NCI-H524 (cell line): ENCODE data around the gene TOX3.

Experiments used
- DNase-seq, 2 experiments: peaks; one replicate each; lab custom pipeline; 2025; lab: John Stamatoyannopoulos, UW

The TOX3 gene

DNA sequence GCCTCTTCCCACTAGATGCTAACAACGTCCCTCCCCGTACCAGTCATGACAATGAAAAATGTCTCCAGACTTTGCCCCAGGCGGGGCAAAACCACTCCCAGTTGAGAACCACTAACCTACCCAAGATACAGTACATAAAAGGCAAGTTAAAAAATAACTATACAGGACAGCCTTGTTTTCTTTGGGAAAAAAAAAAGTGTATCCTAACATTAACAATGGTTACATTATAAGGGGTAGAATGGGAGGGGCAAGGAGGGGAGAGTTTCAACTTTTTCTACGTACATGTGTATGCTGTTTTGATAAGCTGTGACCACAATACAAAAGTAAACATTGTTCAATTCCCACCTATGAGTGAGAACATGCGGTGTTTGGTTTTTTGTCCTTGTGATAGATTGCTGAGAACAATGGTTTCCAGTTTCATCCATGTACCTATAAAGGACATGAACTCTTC is 94.9 kb downstream of the TOX3 start:
- DNase-seq: no peak

DNA sequence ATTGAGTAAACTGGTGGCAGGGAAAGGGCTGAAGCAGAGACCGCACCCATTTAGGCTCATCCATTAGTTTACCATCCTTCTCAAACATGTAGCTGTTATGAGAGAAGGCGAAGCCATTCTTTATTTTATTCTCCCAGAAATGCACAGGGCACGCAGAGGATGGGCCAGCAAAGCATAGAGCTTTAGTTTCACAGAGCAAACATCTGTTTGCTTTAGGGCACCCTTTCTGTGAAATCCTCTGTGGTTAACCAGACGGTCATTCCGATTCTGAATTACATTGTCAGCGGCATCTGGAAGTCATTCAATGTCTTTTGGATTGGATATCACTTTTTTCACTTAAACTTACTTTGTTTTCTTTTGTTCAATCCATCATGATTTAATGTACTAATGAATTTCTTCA is 96.0 kb downstream of the TOX3 start:
- no peak for DNase-seq

DNA sequence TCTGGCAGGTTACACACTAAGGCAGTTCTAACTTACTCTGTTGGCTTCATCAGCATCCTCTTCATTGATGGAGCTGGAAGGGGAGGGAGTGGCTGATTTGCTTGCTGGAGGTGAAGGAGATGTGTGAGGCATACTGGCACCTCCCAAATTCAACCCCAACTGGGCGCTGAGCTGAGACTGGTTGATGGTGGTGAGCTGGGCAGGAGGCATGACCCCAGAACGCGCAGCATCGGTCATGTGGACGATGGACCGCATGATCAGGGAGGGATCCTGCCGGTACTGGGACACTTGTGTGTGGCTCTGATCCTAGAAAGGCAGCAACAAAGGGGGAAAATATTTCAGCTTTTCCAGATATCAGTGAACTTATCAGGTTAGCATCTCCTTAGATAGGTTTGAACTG is 96.7 kb downstream of the TOX3 start:
- DNase-seq: no peak

DNA sequence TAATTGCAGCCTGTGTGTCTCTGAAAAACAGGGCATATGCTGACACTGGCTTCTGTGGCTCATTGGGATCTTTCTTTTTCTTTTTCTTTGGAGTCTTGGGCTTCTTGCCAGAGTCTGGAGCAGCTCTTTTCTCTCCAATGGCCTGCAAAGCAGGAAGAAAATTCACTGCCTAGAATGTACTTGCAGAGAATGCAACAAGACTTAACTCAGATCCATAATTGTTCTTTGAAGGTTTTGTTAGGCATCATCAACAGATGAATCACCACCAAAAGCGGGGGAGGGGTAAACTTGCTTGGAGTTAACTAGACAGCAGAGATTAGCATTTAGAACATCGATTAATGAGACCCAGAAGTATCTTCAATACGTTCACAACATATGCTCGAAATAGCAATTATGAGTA is 100.9 kb downstream of the TOX3 start:
- peak; percentile 81 to 93 for DNase-seq

DNA sequence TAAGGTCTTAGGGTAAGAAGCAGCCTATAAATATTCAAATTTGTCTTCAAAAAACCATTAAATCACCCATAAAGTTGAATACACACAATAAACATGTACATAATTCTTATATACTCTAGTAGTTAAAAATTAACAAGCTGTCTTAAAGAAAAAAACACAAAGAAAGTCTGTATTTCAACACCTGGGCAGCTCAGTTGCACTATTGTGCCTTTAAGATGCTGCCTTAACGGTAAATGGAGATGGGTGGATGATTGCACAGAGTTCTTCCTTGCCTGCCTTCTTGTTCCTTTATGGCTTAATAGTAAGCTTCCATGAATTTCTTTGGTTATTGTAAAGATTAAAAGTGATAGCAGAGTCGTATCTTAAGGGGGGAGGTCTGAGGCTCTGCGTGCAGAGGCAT is 105.1 kb downstream of the TOX3 start:
- DNase-seq: no peak

DNA sequence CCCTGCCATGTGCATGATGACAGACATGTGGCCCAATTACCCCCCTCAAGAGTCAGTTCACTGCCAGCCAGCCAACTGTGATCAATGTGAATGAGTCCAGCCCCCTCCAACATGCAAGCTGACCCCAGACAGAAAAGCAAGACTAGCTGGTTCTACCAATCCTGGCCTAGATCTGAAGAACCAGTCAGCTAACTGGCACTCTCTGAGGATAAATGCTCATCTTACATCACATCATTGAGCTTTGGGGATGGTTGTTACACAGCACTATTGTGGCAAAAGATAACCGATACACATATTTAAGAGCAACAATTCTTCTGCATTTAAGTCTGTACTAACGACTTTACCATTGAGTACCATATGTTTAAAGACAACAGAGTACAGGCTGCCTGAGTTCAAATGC is 106.7 kb downstream of the TOX3 start:
- DNase-seq: peak in 1 of 2 experiments; percentile 18

DNA sequence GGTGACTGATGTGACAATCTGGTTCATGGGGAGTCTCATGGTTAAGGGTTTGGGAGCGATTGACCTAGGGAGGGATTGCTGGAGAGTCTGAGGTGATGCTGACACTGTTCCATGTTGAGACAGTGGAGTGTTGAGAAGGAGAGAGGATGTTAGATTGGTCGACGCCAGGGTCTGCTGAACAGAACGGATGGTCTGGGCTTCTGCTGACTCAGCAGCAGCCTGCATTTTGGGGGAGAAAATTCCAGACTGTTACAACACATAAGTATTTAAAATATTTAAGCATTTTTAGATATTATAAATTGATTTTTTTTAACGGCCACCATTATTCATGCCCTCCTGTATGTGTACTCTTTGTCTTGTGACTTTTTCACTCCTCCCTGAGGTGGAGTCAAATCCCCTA is 107.2 kb downstream of the TOX3 start:
- DNase-seq: no peak

DNA sequence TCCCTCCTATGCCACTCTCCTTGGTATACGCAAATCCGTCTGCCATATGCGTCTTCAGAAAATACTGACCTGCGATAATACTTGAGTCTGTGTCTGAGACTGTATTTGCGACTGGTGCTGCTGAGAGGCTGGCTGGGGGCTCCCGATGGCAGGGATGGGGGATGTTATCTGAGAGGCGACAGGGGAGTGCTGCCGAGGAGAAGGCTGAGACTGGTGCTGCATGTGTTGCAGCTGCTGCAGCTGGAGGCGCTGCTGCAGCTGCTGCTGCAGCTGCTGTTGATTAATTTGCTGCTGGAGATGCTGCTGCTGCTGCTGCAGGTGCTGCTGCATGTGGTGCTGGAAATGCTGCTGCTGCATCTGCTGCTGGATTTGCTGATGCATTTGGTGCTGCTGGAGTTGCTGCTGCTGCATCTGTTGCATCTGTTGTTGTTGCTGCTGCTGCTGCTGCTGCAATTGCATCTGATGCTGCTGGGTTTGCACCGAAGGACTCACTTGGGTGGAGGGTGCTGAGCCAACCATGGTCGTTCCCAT is 107.7 kb downstream of the TOX3 start:
- peak; percentile 84 to 92 for DNase-seq

DNA sequence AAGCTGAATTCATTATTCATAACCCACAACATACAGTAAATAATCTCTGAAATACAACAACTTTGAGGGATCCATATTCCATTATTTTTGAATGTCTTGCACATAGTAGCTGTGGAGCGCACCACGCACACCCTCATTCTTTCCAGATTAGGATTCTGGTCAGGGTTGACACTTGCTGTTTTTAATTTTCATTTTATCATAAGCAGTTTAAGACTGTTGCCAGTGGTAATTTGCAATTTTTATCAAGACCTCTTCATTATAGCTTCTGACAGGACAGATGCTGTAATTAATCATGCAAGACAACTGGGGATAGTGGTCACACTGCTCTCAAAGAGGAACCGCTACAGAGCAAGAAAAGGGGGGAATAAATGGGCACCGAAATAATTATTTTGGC is 109.7 kb downstream of the TOX3 start:
- peak; percentile 15 to 77 for DNase-seq

DNA sequence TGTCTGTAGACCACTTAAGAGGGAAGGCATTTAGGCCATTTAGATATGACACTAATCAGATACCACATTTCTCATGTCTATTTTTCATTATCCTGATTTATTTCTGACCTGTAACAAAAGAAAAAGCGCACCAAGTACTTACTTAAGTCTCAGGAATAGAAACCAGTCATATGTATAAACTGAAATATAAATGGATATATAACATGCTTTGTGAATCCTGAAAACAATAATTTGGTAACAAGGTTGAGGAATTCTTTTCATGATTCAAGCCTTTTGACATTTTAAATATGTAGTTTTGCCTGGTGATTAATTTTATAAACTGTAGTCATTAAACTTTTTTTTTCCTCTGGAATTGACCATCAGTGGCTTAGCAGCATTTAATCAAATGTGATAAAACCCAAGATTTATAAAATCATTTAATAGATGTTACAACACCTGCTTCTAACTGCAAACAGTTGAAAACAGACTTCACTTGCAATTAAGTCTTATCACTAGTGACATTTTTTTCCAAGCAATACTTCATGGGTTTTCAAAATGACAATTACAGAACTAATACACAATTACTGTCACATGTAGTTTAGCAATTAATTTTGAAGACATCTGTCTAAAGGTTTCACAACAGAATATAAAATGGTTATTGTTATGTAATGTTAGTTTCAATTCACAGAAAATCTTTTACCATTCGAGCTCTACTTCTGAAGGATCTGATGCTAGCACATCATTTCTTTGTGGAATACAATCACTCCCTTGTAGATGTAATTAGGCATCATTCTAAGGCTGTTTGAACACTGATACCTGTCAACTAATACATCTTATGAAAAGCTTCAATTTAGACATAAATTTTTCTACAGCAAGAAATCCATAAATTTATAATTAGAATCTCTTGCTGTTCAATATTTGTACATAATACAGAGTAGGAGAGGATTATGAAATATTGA is 110.3 kb downstream of the TOX3 start:
- peak in 1 of 2 experiments; percentile 15 for DNase-seq

DNA sequence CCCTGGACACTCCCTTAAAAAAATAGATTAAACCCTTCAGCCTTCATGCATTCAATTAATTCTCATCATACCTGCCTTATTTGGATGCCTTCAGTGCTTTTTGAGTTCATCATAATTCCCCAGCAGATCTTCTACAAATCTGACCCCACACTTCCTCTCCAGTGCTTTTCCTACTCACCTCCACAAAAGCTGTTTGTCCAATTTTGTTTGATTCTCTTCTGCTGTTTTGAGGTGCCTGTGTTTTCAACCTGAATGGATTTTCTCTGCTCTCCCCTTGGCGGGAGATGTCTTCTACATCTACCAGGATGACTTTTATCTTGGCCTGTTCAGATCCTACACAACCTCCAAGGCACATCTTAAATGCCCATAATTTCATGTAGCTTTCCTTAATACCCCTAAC is 112.7 kb downstream of the TOX3 start:
- no peak for DNase-seq

DNA sequence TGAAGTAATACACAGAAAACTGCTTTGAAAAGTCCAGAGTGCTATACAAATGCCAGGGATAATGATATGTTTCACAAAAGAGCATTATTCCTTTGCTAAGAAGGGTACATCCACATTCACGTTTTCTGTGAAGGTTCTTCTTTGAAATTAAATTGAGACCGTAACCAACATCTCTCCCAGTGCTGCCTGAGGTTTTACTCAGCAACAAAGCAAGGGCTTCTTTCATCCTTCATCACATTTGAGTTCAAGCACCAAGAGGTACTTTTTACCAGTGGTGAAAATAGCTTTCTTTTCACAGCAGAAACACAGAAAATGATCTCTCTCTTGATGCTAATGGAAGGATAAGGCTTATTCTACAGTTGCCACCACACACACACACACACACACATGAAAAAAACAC is 113.3 kb downstream of the TOX3 start:
- no peak for DNase-seq

DNA sequence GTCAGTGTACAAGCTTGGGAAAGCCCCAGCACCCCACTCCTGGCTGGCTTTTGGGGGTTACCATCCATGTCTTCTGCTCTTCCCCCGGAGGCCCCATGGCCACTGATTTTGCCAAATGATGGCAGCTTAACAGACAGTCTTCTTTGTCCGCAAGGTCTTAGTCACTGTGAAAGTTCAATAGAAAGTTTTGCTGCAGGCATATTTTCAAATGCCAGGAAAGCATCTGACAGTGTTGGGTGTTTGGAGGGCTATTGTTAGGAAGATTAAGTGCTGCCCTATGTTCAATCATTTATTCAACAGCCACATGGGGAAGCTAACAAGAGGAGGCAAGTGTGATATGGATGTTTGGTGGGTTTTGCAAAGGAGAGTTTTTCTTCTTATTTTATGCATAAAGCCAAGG is 122.4 kb downstream of the TOX3 start:
- no peak for DNase-seq

DNA sequence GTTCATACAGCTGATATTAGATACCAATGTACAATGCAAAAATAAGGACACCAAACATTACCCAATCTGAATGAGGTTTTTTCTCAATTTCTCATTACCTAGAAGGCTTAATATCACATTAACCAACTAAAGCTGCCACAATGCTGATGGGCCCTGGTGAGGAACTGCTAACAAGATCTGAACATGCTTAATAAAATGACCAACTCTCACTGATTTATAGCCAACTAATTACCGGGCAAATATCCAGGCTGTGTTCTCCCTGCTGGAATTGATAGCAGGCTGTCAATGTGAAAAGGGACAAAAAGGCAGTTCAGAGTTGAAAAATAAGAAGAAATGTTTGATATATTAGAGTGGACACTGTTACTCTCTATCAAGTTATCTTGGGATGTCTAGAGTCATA is 124.6 kb downstream of the TOX3 start:
- DNase-seq: no peak

DNA sequence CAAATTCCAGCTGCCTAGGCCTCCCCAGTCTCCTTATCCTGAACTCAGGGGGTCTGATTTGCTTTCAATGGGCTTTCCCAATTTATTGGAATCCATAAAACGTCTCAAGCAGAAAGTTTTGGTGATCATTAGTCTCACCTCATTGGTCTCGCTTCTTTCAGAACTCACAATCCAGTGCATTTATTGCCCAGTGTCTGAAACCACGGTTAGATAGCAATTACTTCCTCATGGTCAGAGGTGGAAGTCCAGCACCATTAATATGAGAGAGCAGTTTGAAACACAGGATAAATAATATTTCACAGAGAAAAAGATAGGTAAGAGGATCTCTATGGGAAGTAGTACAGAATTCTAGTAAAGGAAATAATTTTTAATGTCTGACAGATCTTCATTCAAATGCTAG is 128.7 kb downstream of the TOX3 start:
- DNase-seq: no peak

DNA sequence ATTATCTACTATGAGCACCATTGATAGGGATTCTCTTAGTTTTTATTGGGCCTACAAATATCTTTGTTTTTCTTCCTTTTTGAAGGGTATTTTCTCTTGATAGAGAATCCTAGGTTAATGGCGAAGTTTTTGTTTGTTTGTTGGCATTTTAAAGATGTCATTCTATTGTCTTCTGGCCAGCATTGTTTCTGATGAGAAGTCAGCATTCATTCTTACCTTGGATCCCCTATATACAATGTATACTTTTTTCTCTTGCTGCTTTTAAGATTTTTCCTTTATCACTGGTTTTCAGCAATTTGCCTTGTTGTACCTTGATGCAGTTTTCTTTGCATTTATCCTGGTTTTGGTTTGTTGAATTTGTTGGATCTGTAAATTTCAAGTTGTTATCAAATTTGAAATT is 130.1 kb downstream of the TOX3 start:
- DNase-seq: no peak

DNA sequence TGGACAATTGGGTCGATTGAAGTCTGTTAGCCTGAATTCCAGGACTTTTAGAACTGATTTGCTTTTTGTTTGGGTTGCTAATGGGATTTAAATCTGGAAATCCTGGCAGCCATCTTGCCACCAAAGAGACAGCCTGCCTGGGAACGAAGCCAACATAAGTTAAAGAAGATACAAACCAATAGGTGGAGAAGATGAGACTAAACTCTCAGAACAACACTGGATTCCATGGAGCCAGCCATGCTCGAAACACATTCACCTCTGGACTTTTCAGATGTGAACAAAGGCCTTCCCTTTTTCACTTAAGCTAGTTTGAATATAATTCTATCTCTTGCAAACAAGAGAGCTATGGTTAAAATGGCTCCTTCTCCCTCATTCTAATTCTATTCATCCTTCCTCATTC is 135.9 kb downstream of the TOX3 start:
- DNase-seq: no peak

DNA sequence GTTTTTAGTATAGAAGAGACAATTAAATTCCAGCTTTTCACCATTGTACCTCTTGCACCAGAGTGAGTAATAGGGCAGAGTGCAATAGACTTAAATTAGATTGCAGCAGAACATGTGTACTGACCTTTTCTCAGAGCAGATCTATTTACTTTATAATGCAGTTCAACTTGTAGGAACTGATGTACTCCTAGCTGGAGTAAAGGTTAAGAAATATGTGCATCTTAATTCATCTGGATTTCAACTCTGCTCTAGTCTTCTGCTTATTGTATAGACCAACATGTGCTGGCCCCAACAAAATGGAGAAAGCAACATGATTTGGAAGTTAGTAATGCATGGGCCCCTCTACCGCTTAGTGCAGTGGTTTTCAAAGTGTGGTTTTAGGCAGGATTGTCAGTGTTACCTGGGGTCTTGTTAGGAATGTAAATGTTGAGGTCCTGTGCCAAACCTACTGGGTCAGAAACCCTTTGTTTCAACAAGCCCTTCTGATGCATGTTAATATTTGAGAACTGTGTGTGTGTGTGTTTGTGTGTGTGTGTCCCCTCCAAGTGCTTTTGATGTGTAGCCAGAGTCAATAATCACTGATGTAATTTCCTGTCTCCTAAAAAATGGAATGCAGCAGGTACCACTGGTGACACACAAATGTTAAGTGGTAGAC is 138.6 kb downstream of the TOX3 start:
- no peak for DNase-seq

DNA sequence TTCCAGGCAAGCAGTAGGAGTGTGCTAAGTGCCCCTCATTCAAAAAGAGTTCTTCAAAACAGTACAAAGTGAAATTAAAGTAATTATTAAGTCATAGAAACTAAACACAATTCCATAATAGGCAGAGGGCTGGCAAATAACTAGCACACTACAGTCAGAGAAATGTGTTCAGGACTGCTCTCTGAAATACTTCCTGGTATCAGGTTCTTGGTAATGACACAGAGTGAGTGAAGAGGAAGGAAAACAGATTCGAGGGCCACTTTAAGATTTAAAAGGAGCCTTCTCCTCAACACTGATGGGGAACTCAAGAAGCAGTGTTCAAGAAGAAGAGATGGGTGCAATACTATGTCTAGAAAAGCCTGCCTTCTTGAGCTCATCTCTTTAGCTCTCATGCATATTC is 139.2 kb downstream of the TOX3 start:
- DNase-seq: no peak

DNA sequence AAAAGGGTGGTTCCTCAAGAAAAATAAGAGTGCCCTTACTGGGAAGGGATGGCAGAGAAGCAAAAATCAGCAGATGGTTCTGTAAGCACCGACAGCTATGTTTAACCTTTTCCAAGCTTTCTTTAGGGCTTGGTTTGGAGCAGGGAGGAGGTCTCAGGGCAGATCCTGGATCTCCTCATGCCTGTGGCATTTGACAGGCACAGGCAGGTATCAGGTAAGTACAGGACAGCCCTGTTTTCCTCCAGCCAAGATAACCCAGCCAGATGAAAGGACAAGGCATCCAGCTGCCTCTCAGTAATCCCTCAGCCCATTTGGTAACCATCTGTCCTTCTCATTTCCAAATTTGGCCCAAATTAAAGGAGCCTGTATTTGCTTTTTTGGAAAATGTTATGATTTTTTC is 141.5 kb downstream of the TOX3 start:
- peak; percentile 10 to 61 for DNase-seq

DNA sequence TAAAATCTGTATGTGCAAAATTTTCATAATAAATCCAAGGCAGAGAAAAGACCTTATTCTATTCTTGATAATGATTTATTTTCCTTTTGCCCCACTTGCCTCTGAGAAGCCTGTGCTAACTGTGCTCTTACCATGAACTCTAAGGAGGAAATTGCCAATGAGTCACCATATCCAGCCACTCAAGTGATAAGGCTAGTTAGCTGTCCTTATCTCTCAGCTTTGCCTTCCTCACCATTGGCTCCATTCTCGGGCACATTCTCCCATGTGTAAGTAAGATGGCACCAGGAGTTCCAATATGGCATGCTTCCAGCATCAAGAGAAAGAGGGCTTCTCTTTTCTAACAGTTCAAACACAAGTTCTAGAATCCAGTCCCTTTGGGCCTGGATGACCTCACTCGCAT is 142.4 kb downstream of the TOX3 start:
- DNase-seq: no peak

DNA sequence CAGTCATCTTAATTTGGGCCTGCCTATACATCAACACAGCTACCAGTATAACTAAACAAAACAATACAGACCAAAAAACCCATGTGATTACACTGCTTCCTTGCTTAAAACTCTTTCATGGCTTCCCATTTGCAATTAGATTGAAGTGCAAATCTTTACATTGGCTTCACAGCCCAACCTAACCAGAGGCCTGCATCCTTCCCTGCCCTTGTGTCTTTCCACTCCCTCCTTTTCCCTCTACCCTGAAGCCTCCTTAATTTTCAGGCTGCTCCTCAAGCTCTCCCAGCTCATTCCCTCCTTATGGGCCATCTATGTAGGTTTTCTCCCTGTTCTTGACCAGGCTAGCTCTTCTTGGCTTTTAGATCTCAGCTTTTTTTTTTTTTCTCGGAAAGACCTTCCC is 147.8 kb downstream of the TOX3 start:
- DNase-seq: no peak

DNA sequence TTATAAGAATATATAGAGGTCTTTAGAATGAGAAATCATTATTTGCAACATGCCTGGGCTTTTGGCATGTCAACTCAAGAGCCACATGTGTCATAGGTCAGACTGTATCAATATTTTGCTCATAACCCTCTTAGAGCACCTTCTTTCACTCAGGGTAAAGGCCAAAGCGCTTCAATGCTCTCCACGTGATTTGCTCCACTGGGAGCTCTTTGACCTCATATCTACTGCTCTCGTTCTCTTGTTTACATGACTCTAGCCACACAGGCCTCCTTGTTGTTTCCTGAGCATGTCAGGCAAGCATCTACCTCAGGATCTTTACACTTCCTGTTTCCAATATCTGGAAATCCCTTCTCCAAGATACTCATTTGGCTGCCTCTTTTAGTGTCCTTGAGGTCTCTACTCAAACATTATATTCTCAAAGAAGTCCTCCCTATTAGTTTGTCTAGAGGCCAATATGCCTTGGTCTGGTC is 148.4 kb downstream of the TOX3 start:
- DNase-seq: no peak
